Hematopoietic multipotent progenitor cell treated with erythropoietin and hydrocortisone succinate and interleukin-3 and kit ligand, for 17 days (in vitro differentiated cells): ENCODE results near the gene TPM3.
"Not testable (repeated sequence)": the region's sequence is repeated elsewhere in the genome, so short reads cannot be mapped to it uniquely, and the experiment has no call there.

ENCODE experiments used
- DNase-seq: peaks from one replicate; pipeline ENCODE4 v3.0.0-alpha.2; 2015; ENCODE audit warnings: low spot score

TPM3 gene

DNA sequence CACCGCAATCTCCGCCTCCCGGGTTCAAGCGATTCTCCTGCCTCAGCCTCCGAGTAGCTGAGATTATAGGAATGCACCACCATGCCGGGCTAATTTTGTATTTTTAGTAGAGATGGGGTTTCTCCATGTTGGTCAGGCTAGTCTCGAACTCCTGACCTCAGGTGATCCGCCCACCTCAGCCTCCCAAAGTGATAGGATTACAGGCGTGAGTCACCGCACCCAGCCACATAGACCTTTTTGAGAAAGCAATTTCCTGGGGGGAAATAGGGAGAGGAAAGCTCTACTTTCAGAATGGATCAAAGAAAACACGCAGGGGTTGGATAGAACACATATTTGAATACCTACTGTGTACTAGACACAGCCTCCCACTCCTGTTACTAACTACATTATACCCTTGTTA is 13.9 kb upstream of the TPM3 start:
- not testable (repeated sequence) for DNase-seq

DNA sequence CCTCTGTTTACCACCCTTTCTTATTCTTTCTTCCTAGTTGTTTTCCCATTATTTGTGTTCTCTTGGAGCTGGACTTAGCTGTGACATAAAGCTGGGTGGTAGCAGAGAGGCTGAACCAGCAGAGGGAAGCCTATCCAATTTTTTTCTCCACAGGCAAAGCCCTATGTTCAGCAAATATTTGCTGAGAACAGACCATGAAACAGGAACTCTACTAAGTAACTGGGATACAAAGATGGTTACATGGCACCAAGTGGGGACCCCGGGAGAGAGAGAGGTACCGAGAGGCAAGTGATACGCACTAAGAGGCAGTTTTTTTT is 7.6 kb upstream of the TPM3 start:
- DNase-seq = no peak

DNA sequence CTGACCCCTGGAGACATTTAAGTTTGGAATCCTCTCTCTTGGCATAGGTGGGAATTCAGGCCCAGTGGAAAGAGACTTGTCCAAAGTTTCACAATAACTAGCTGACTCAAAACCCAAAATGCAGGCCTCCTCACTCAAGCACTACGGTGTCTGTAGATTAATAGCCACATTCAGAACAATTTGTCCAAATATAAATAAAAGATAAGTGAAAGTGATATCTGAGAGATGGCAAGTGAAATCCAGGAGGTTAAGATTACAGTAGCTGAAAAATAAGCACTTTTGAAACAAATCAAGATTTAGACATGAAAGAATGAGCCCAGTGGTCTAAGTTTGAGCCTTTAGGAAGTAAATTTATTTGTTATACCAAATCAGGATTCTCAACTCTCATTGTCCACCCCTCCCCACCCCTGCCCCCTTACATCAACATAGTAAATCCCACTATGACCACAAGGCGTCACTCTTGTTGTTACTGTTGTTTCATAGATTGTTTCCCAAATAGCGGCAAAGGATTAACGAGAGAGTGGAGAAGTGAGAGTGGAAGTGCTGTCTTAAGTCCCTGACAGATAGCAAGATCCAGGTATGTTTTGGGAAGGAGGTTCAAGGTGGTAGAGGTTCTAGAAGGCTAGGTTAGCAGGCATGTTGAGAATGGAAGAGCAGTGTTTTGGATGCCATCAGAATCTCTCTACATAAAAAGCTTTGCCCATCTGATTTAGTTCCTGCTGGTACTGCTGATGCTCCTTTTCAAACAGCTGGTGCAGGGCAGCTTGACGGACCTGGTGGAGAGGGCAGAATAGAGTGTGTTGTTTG is 7.1 kb upstream of the TPM3 start:
- peak; percentile 71 for DNase-seq

DNA sequence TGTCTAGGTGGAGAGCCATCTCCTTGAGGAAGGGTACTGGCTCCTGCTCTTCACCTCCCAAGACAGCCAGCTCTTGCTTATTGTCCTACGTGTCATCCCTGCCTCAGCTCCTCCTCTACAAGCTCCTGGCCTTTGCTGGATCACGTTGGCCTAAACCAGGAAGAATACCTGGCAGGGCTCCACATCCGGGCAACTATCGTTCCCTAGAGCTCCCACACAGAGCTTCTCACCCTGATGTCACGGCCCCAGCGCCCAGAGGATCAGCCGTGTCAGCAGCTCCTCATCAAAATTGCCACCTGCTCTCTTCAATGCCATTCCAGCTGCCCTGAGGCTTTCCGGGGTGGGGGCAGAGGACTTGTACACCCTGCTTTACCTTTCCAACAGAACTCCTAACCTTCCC is 1.9 kb upstream of the TPM3 start:
- no peak for DNase-seq

DNA sequence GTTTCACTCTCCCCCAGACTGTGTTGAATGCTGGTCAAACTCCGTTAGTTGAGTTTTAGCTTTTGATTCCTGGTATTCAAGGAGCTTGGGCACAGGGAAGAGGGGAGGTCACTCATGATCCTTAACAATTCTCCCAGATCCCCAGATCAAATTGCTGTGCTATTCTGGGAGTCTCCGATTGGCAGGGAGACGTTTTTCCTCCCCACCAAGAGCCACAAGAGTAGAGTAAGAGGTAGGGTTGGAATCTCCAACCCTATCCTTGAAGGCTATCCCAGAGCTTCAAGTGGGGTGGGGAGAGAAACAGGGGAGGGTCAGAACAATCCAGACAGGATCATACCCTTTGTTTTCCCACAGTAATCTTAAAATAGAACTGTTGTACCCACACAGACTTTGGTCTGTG is 576 bp upstream of the TPM3 start:
- DNase-seq = no peak

DNA sequence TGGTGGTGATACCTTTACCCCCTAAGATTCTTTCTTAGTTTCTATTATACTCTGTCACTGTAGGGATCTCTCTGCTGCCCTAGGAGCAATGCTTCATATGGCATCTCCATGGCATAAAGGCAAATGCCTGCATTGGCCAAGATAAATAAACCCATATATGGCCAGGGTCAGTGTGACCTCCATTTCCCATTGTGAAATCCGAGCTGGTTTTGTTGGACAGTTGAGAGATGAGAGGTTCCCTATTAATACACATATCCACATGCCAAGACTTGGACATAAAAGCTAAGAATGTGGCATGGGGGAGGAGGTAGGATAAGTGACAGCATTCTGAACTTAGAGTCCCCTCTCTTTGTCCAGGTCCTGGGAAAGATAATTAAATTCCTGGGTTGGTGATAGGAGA is 1.4 kb downstream of the TPM3 start:
- DNase-seq = no peak

DNA sequence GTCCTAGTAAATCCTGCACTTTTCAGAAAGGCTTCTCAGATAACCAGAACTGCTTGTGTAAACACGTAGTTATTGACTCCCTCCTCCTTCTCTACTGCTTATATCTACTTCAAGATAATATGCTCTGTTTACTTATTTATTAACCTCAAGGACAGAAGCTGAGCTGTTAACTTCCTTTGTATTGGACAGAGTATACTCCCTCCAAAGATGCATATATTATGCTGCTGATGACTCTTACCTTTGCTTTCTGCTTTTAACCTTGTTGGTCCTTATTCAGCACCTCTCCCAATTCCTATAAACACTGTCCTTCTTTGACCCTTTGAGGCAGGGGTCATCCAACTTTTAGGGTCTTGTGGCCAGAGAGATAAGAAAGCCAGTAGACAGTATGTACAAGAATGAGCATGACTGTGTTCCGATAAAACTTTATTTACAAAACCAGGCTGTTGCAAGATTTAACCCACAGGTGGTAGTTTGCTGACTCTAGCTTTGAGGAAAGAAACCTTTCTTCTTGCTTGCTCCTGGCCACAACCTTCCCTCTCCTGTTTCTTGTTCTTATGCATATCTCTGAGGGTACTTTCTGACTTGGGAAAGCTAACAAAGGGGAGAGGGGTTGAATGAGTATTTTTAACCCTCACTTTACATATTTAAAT is 4.9 kb downstream of the TPM3 start:
- peak; percentile 5 for DNase-seq

DNA sequence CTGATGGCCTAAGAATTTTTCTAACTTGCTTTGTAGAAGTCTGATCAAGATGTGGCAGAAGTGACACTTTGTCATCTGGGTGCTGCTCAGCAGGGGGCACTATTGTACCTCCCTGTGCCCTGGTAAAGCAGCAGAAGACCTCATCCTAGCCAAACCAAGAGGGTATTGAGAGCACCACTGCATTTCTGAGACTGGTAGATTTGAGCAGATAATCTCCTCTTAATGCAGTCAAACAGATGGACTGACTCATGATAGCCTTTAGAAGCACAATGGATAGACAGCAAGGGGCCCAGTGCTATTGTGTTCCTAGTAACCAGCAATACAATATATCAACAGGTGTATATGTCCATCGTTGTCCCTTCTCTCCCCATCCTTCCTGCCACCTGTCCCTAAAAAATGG is 5.7 kb downstream of the TPM3 start:
- peak; percentile 76 for DNase-seq

DNA sequence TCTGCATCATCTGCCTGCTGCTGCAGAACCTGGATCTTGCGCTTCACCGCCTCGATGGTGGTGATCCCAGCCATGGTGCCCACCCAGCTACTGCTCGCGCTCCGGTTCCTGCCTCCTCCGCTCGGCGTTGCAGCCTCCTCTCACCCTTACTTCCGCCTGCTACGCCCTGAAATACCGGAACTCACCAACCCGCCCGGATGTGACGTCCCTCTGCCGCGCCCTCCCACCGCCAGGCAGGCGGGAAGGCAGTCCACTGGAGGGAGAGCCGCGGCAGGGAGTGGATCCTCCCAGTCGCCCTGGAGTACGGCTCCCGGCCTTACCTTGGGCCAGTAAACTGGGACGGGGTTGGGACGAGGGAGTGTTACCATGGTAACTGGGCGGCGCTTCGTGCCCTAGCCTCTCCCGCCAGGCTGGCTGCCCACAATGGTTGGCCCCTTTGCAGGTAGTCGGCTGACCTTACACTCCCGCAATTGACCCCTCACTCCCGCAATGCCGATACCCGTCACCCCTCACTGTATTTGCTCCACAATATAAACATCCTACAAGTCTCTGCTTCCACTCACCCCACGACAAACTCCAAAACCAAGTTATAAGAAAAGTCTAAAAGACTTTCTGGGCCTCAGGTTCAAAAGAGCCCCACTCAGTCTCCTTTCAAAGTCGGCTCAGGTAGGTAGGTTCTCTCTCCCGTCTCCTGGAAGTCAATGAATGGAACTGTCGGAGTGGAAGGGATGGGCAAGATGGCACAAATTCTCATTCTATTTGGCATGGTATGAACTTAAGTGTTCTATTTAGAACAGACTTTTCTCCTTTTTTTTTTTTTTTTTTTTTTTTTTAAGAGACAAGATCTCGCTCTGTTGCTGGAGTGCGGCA is 8.6 kb downstream of the TPM3 start:
- peak; percentile 94 for DNase-seq

DNA sequence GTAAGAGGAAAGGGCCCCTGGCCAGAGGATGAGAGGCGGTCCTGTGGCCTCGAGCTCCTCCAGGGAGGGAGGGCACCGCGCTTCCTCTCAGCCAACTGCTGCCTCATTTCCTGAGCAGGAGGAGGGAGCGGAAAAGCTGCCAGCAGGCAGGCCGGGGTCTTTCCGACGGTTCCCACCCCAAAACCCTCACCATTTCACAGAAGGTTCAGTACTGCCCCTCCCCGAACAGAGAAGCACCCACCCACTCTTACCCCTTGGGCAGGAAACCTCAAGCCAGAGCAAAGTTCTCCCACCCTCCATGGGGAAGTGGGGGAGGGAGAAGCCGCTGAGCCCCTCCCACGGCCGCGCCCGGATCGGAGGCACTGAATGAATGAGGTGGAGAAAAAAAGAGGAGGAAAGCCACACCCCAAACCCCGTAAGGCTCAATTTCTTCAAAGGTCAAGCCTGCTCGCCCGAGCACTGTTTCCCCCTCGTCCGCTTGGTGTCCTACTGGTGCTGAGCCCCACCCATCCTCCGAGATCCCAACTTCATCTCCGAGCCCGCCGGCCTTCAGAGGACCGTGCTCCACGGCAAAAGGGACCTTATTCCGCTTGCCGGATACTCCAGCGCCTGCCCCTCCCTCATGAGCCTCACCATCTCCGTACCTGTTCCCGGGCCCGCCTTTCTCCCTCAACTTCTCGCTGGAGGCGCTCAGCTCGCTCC is 9.4 kb downstream of the TPM3 start:
- peak; percentile 71 for DNase-seq

DNA sequence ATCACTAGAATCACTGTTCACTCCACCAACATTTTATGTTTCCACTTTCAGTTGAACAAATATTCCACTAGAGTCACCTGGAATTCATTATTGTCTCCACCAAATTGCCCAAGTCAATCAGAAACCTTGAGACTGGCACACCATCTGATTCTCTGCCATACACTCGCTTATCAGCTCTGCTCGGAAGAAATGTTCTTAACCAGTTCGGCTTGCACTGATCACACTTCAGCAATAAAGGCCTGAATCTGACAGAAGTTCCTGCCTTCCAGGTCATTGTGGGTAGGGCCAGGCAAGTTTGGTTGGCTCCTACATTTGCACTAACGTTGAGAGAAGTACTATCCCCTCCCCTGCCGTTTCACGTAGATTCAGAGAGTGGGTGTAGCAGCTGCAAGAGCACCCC is 10.0 kb downstream of the TPM3 start:
- peak; percentile 48 for DNase-seq

DNA sequence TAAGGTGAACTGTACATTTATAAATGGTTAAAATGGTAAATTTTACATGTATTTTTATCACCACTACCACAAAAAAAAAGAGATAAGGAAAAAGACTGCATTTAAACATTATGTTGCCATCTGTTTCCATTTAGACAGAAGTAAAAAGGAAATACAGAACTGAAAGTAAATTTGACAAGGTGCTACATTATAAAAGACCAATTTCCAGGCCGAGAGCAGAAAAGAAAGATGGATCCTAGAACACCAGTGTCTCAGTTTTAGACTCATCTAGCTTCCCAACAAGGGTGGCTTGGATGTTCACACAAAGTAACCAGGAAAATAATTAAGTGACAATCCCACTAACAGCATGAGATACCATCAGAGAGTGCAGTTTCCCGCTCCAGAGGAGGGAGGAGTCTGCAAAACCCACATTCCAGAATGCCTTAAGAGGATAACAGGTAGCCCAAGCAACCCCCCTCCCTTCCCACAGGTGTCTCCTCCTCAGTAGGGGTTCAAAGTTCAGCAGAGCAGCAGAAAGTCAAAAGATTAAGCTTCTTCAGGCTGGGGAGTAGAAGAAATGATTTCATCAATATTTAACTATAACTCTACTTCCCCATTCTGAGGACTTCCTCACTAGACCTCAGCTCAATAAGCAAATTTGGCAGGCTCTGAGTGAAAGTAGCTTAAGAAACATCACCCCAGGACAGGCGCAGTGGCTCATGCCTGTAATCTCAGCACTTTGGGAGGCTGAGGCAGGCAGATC is 11.8 kb downstream of the TPM3 start:
- DNase-seq = no peak

DNA sequence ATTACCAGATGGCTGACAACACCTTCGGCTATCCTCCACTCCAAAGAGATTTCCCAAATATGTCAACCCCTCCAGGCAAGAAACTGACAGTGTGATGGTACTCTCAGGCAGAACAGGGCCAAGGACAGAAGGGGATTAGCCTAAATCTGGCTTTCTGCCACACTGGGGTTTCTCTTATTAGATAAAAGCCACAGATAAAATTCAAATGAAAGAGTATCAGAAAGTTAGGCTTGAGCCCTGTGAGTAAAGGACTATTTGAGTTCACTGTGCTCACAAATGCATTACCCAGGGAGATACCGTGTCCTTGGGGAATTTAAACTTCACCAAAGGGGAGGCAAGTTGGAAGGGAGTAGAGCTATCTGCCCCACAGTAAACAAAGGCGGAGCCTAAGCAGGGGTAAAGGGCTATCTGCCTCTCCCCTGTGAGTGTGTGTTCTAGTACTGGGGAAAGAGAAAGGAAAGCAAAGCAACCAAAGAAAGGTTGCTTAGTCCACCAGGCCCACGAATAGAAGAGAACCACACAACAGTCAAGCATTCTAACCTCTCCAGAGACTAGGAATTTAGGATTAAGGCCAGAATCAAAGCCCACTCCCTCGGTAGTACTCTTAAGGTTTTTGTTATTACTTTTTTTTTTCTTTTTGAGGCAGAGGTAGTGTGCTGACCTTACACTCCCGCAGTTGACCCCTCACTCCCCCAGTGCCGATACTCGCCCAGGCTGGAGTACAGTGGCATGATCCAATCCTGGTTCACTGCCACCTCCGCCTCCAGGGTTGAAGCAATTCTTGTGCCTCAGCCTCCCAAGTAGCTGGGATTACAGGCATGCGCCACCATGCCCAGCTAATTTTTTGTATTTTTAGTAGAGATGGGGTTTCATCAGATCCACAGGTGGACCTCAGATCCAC is 12.7 kb downstream of the TPM3 start:
- DNase-seq = peak; percentile 74

DNA sequence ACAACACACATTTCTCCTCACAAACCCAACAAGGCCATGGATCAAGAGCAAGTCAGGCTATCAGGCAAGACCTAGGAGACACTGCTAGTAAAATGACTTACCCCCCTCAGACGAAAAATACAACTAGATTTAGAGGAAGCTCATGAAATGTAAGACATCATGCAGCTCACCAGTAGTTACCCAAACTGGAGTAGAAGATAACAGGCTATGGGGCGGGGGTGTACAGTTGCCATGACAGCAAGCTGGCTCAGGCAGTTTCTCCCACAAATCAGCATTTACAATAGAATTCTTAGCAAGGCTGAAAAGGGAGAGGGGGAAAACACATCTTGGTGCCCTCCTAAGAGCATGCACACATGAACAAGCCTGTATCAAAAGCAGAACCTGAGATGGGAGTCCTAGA is 13.9 kb downstream of the TPM3 start:
- peak; percentile 57 for DNase-seq

DNA sequence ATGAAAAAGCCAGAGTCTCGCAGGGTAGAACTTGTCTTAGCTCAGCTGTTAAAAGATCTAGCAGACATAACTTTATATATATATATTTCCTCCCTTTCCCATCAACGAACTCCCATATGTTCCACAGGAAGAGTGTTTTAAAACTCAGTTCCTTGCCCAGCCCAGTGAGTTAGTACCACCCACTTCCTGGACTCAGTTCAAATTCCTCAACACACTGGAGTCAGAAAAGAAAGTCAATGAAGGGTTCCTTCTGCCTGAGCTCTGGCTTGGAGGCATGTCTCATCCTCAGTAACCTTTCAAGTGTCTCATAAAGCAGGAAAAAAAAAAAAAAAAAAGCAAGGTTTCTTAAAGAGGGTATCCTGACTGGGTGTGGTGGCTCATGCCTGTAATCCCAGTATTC is 15.6 kb downstream of the TPM3 start:
- DNase-seq = peak; percentile 68

DNA sequence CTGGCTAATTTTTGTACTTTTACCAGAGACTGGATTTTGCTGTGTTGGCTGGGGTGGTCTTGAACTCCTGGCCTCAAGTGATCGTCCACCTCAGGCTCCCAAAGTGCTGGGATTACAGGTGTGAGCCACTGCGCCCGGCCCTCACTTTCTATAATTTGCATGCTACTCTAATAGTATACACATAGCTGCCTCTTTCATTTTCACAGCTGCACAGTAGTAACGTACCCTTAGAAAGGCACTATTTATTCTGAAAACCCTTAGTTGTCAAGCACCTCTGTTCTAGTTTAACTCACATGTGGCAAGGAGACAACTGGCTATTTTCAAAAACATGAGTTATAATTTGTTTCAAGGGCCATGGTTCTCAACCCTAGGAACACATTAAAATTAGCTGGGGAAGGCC is 17.2 kb downstream of the TPM3 start:
- no peak for DNase-seq

DNA sequence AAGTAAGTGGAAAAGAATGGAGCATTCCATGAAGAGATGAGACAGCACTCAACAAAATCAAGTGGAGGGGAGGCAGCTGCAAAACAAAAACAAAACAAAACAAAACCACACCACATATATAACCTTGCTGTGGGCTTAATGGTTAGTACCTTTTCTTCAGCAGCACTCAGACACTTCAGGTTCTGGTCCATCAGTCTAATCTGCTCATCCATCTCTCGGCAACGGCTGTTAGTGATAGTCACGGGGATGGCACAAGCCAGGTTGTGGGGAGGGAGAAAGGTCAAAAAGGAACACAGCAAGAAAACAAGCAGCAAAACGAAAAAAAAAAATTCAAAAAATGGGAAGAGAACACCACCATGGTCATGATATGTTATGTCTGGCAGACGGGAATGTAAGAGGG is 20.0 kb downstream of the TPM3 start:
- no peak for DNase-seq

DNA sequence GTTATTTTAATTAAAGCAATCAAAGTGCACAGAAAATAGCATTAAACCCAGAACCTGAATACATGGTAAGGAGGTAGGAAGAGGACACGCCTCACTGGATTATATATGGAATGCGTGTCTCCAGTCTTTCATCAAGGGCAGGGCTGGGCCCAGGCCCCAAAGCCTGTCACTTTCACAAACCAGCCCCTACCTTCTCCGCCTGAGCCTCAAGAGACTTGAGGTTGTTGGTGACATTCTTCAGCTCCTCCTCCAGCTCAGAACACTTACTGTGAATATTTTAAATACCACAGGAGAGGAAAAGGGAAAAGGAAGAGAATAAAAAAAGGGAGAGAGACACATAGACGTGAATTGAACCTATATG is 20.7 kb downstream of the TPM3 start:
- no peak for DNase-seq

DNA sequence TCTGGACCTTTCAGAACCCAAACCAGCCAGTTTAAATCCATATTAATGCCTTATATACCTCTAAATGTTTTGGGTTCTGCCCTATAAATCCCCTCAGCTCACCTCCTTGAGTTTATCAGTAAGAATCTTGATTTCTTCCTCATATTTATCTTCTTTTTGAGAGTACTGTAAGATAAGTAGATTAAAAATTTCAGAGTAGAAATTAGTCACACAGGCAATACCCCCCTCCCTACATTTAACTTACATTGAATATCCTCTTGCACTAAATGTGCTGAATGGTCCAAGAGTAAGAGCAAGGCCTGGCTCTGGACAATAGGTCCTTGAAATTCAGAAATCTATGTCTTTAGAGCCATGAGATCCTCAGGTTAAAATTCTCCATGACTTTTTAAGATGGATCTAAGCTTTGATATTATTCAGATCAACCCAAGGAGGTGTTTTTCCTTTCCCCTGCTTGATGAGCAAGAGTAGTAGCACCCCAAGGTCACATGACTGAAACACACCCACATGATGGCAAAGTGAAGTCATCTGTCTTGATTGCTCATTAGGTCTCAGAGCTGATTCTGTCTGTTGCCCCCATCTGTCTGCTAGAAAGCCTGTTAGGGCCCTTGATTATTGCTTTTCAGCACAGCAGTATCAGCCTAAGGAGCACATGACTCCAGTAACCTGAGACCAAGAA is 21.2 kb downstream of the TPM3 start:
- peak; percentile 76 for DNase-seq

DNA sequence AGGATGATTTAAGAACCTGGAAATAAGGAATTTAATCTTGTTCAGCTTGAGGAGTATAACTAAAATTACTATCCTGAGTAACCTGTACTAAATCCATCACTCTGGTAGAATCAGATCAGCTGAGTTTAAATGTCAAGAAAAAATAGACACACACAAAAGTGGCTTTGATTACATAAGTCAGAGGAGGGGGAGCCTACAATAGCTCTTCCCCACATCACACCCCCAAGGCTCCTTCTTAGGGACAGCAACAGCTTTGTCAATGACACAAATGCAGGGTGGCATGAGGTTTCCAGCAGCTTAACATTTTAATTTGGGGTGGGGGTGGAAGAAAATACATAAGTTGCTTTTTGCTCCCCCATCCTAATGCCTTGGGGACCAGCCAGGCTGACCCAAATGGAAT is 24.4 kb downstream of the TPM3 start:
- no peak for DNase-seq
